IPS-NIHi7 (cell line): ENCODE data around the gene PKP1.

Experiments used
- DNase-seq: peaks from one replicate; pipeline ENCODE4 v3.0.0; 2012; ENCODE audit warnings: mixed read lengths; ENCODE audit errors: extremely low spot score

Gene PKP1

DNA sequence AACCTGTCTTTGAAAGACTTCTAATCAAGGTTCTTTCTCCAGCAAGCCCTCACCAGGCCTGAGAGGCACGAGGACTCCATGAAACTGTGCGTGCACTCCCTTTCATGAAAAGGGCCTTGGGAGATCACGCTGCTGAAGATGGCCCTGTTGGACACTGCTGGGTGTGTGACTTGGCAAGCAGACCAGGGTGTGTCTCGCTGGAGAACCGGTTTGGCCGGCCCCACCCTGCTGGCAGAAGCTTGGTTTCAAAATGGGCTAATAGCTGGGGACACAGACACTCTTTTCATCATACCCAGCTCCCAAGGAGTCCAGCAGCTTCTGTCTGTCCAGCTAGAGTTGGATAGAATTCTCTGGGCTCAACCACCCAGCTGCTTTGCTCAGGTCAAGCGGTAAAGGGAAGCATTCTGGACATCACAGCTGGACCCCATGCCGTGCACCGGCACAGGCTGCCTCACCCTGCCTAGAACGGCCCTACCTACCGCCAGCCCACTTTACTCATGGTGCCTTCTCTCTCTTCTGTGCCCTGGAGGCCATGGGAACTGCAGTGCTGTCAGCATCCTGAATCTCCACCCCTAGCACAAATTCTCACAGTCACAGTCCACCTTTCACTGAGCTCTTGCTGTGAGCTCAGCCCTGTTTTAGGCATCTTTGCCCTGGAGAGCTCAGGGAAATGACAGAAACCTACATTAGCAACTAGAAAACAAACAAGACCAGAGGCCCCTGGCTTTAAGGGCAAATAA is 24.6 kb downstream of the PKP1 start:
- no peak for DNase-seq

DNA sequence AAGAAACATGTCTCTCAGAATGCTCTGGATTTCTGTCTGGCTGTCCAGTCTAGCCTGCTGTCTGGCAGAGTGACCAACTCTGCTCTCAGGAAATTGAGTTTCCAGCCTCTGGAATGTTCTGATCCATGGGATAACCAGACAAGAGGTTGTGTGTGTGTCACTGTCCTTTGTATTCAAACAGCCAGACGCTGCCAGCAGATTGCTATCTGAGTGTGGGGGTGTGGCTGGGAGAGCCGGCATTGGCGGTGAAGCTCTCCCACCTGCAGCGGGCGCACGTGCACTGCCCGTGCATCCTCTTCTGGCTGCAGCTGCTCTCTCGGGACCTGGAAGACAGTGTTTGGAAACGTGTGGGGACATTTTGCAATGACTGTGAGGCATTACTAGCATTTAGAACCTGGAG is 26.1 kb downstream of the PKP1 start:
- DNase-seq: peak; percentile 94

DNA sequence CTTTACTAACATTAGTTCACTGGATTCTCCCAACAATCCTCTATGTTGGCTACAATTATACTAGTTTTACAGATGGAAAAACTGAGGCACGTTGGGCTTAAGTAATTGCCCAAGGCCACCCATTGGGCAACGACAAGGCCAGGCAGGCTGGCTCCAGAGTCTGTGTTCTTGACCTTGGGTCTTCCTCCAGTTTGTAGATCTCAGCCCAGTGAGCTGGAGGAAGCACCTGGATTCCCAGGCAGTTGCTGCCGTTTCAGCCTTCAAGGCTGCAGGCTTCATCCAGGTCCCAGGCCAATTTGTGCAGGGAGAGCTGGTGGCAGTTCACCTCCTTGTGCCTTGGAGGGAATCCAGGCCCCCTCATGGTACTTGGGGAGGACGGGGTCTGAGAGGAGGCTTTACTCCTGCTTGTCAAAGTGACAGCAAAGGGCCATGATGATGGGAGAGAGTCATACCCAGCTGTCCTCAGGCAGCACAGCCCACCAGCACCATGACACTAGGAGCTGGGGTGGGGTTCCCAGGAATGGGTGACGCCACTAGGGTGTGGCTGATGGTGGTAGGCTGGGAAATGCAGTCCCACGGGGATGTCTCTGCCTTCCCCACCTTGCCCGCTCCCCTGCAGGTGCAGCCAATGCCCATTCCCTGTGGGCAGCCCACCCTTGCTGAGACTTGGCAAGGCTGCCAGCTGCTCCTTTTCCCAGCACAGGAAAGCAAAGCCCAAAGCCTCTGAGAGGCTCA is 27.1 kb downstream of the PKP1 start:
- no peak for DNase-seq

DNA sequence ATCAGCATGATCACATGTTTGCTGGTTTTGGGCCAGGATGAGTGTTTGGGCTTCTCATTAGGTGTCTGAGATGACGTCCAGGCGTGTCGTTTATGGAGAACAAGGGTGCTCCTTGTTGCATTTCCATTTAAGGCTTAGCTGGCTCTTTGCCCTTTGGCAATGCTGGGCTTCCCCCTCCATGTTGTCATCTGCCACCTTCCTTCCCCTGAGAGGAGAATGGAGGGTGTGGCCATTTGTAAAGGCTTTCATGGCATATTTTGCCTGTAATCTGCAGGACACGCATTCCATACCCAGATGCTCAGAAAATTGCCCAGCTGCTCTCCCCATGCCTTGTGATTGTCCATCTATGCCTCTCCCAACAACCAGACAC is 27.7 kb downstream of the PKP1 start:
- DNase-seq: no peak

DNA sequence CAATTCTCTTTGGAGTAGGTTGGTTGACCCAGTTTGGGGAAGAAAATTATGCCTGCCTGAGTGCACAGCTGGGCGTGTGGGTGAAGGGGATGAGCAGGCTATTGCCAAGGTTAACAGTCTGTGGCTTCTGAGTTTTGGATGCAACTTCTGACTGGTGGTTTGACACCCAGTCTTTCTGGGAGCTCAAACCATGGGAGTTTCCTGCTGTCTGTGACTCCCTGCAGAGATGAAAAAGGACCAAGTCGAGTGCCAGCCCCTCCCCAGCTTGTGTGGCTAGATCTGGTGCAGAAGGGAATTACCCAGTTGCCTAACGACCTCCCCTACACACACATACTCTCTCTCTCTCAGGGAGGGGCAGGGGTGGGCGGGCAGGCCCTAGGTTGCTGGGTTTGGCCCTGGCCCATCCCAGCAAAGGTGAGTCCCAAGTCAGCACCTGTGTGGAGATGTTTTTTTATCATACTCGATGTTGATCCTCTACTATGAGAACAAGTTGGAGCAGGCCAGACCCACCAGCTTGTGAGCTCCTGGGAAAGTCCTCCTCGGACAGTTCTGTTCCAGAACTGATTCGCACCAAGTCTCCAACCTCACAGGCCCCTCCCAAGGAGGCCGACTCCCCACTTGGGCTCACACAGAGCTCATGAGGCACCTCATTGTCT is 28.2 kb downstream of the PKP1 start:
- DNase-seq: no peak

DNA sequence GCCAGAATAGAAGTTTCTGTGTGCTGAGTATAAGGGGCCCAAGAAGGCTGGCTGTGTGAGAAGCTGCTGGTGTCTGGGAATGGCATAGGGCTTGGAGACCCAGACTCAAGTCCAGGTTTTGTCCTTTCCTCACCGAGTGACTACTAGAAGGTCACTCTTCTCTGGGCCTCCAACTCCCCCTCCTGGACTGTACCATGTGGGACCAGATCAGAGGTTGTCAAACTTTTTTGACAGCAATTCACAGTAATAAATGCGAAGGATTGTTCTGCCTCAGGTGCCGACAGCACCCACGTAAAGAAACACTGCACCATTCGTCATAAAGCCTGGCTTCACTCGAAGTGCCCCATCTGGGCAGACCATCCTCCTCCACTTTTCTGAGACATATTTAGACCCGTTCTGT is 29.0 kb downstream of the PKP1 start:
- DNase-seq: no peak

DNA sequence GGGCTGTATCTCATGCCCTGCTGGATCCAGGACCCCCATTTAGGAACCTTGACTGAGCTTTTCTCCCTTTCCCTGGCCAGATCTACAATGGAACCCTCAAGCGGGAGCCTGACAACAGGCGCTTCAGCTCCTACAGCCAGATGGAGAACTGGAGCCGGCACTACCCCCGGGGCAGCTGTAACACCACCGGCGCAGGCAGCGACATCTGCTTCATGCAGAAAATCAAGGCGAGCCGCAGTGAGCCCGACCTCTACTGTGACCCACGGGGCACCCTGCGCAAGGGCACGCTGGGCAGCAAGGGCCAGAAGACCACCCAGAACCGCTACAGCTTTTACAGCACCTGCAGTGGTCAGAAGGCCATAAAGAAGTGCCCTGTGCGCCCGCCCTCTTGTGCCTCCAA is 29.8 kb downstream of the PKP1 start:
- DNase-seq: no peak

DNA sequence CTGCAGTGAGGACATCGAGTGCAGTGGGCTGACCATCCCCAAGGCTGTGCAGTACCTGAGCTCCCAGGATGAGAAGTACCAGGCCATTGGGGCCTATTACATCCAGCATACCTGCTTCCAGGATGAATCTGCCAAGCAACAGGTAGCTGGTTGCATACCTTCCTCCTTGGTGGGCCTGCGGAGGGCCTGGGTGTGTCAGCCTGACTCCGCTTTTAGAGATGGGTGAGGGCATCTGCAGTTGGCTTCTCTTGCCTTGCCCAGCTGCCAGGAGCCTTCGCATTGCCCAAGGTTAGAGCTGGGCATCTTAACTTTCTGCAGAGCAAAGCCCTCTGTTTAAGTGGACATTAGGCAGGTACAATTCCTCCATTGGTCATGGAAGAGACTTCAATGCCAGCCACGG is 33.2 kb downstream of the PKP1 start:
- DNase-seq: no peak

DNA sequence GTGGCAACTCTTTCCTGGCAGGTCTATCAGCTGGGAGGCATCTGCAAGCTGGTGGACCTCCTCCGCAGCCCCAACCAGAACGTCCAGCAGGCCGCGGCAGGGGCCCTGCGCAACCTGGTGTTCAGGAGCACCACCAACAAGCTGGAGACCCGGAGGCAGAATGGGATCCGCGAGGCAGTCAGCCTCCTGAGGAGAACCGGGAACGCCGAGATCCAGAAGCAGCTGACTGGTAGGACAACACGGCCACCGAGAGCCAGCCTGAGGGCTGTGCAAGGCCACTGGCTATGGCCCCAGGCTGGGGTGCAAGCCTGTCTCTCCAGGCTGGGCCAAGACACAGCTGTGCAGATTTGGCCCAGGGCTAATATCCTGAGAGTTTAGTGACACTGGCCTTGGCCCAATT is 34.2 kb downstream of the PKP1 start:
- no peak for DNase-seq

DNA sequence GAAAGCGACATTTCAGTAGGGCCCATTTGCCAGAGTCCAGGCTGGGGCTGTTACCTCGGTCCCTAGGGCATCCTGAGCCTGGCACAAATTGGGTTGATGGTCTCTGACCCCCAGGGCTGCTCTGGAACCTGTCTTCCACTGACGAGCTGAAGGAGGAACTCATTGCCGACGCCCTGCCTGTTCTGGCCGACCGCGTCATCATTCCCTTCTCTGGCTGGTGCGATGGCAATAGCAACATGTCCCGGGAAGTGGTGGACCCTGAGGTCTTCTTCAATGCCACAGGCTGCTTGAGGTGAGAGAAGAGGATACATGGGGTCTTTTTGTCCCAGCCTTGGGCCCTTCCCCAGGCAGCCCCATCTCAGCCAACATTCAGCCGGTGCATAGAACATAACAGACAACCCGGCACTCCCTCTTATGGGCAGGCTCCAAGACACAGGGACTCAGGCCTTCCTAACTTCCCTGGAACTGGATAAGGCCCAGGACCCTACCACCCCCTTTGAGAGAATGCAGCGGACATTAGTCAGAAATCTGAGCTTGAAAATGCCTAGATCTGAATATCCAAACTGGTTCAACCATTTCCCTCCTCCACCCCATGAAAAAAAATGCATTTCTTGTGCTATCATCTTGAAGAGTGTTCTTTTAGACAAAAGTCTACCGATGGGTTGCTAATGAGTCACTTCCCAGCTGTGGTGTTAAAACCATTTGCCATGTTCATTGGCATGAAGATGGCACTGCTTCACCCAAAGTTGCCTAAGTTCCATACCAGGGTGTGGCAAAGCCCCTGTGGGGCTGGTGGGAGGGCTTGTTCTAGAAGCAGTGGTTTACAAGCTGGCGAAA is 35.4 kb downstream of the PKP1 start:
- DNase-seq: no peak

DNA sequence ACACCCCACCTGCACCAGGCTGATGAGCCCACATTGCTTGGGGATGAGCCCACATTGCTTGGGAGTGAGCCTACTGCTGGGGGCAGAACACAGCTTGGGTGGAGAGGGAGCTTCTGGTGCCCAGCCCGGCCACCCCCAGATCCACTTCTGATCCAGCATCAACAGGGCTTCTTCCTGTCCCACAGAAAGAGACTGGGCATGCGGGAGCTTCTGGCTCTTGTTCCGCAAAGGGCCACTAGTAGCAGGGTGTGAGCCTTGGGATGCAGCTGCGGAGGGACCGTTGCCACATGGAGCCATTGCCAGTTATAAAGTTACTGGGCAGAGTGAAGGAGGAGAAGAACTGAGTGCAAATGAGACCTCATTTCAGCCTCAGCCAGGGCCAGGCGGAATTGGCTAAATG is 36.3 kb downstream of the PKP1 start:
- no peak for DNase-seq

DNA sequence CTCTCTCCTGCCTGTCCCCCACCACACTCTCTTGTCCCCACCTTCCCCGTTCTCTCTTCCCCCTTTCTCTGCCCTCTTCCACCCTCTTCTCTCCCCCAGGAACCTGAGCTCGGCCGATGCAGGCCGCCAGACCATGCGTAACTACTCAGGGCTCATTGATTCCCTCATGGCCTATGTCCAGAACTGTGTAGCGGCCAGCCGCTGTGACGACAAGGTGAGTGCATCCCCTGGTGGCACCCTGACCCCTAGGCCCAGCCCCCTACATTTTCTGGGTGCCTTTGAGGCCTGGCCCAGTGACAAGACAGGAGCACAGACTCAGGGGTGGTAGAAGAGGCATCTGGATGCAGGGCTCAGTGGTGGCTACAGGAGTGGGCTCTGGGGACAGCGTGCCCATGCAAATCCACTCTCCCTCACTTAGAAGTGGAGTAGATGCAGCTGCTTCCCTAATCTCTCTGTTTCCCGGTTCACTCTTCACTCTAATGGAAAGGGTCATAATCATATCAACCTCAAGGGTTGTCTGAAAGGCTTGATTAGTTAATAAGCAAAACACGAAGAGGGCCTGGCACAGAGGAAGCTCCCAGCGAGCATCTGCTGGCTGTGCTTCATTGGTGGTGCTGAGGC is 37.0 kb downstream of the PKP1 start:
- no peak for DNase-seq

DNA sequence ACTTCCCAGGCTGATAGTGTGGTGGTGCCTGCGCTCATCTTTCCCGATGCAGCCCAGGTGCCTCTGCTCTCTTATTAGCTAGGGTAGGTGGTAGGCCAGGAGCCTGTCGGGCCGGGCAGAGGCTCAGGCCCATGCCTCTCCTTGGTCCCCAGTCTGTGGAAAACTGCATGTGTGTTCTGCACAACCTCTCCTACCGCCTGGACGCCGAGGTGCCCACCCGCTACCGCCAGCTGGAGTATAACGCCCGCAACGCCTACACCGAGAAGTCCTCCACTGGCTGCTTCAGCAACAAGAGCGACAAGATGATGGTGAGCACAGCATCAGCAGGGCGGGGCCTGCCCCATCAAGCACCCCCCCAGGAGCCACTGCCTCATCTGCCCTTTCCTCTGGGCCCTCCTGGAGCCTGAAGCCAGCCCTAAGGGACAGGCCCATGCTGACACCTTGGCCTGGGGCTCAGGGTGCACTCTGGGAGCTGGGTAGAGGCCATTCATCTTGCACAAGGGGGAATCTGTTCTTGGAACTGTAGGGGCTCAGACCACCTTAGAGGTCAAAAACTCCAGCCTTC is 38.6 kb downstream of the PKP1 start:
- no peak for DNase-seq

DNA sequence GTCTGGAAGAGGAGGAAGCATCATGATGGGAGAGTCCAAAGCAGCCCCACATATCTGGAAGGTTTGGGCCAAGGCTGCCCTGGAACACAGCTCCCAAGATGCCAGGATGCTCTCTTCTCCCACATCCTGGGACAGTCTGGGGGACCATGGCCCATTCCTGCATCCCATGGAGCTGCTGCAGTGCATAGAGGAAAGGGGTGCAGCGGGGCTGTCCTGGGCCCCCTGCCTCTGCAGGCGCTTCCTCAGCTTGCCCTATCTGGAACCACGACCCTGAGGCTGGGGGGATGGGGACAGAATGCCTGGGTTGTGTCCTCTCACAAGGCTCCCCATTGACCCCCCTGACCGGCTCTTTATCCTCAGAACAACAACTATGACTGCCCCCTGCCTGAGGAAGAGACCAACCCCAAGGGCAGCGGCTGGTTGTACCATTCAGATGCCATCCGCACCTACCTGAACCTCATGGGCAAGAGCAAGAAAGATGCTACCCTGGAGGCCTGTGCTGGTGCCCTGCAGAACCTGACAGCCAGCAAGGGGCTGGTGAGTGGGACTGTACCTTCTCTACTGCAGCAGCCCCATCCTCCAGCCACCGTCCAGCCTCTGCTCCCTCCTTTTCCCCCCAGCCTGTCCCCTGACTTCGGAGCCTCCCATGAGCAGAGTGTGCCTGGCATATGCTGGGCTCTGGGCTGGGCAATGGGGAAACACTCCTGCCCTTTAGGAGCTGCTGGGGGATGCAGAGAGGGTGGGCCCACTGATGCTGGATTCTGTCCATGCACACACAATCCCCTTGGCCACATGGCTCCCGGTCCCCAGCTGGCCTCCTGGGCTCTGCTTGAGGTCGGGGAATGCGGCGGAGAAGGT is 39.6 kb downstream of the PKP1 start:
- DNase-seq: no peak

DNA sequence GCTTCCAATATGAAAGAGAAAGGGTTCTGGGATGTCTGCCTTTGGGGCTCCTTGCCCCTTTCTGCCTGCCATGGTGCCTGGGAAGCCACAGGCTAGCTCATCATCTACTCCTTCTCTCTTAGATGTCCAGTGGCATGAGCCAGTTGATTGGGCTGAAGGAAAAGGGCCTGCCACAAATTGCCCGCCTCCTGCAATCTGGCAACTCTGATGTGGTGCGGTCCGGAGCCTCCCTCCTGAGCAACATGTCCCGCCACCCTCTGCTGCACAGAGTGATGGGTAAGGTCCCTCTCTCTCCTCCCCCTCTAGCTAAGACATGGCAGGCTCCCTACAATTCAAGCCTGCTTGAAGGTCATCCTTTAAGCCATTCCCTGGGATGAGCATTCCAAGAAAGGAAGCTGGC is 41.0 kb downstream of the PKP1 start:
- no peak for DNase-seq

DNA sequence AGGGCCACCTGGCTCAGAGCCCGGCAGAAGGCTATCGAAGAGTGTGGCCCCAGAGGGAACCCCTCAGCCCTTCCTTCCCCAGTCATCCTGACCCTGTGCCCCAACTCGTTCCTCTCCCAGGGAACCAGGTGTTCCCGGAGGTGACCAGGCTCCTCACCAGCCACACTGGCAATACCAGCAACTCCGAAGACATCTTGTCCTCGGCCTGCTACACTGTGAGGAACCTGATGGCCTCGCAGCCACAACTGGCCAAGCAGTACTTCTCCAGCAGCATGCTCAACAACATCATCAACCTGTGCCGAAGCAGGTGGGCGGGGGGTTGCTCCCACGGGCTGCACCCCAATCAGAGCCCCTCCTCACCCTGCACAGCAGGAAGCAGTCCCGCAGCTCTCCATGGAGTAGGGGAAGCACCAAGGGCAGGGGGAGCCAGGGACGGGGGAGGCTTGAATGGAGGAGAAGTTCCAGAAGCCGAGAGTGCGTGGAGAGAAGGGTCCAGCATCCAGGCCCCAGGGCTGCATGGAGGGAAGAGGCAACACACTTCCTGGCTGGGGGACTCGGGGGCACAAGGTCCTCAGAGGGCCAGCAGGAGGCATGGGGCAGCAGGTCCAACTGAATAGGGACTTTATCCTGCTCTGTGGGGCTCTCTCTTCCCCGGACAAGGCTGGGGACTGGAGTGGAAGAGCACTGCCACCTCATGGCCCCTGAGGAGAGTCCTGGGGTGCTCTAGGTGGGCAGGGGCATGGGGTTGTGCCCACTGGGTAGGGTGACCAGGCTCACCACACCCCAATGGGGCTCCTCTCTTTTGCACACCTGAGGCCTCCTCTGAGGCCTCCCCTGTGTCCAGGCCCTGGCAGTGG is 41.7 kb downstream of the PKP1 start:
- DNase-seq: no peak

DNA sequence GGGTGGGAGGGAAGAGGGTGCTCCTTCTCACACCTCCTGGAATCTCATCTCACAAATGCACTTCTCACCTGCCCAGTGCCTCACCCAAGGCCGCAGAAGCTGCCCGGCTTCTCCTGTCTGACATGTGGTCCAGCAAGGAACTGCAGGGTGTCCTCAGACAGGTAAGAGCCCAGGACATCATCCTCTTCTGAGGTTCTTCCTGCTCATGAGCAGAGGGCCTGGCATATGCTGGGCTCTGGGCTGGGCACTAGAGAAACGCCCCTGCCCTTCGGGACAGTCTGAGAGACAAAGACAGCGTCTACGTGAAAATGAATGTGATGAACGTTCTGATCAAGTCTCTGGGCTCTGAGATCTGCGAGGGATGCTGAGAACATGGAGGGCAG is 42.4 kb downstream of the PKP1 start:
- DNase-seq: no peak

DNA sequence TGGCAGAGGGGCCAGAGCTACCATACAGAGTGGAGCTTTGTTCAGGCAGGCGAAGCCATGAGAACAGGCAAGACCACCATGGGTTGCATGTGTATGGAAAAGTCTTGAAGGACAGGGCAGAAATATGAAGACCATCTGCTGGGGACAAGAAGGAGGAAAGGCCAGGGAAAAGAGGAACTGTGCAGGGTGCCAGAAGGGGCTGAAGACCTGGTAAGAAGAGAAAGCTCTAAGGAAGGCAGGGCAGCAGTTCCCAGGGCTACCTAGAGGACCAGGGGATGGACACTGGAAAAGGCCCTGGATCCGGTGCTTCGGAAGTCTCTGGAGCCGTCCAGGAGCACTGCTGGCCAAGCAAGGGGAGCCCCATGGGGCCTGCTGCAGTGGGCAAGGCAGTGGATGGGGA is 43.4 kb downstream of the PKP1 start:
- no peak for DNase-seq

DNA sequence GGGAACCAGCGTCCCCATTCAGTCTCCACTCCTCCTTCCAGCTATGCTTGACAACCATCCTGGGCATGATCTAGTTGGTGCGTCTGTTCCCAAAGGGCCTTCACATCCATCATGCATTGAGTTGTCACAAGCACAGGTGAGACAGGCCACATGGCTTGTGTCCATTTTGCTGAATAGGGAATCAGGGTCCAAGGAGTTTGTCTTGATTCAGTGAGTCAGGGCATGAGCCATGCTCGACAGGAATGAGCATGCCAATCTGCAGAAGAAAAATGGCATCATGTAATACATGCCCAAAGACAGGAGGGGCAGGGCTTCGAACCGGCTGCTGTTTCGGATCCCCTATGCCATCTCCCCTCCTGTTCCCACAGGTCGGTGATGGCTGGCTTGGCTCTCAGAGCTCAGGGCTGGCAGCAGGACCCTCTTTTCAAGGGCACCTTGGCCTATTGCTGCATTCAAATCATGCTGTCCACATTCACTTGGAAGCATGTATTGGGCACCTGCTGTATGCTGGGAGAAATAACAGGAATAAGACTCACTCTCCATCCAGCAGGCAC is 44.5 kb downstream of the PKP1 start:
- DNase-seq: no peak
